Heart right ventricle (tissue), 16 donors: ENCODE results near the gene INO80D. TPM values are rescaled to one million over a fixed set of nuclear protein-coding genes. Genes with fewer than 3 reads are reported as not detected.
"Not testable (repeated sequence)": the region's sequence is repeated elsewhere in the genome, so short reads cannot be mapped to it uniquely, and the experiment has no call there.

ENCODE experiments used
- ATAC-seq, 8 donors: fragments of 200-7000 bp; cut with Tn5 transposase; one replicate each; pipeline ENCODE4 v1.9.1; 2020; ENCODE audit warnings: mild to moderate bottlenecking in 8 of 8, moderate library complexity in 8 of 8, moderate number of reproducible peaks in 1 of 8
- DNase-seq, 2 donors: peaks; one replicate each; pipeline ENCODE4 v3.0.0-alpha.2; 2020
- H3K27ac ChIP-seq, 10 donors: fragments of 200-600 bp; sonication (generic) in 2 of 10; one replicate each; pipeline versions ENCODE4 v1.5.0 to v1.8.0; 2020 to 2022; ENCODE audit warnings: mild to moderate bottlenecking in 3 of 10
- H3K27me3 ChIP-seq, 7 donors: fragments of 200-600 bp; one replicate each; pipeline ENCODE4 v1.8.0; 2021 to 2022; ENCODE audit warnings: mild to moderate bottlenecking in 2 of 7
- H3K36me3 ChIP-seq, 9 donors: fragments of 200-600 bp; sonication (generic) in 1 of 9; one replicate each; pipeline versions ENCODE4 v1.5.0 to v1.8.0; 2020 to 2022; ENCODE audit warnings: mild to moderate bottlenecking in 2 of 9
- H3K4me1 ChIP-seq, 9 donors: fragments of 200-600 bp; sonication (generic) in 1 of 9; one replicate each; pipeline versions ENCODE4 v1.5.0 to v1.8.0; 2020 to 2022; ENCODE audit warnings: mild to moderate bottlenecking in 4 of 9
- H3K4me3 ChIP-seq, 10 donors: fragments of 200-600 bp; sonication (generic) in 2 of 10; one replicate each; pipeline versions ENCODE4 v1.5.0 to v1.8.0; 2020 to 2022; ENCODE audit warnings: mild to moderate bottlenecking in 7 of 10, moderate library complexity in 2 of 10
- H3K9me3 ChIP-seq, 11 donors: fragments of 200-600 bp in 10 of 11; sonication (generic) in 2 of 11; one replicate each; pipeline versions ENCODE4 v1.5.0 to v1.8.0; 2013 to 2022; ENCODE audit warnings: mild to moderate bottlenecking in 2 of 11, control low read depth in 1 of 11, moderate library complexity in 1 of 11
- WGBS, 2 donors: extraction: QIAGEN DNeasy Blood & Tissue Kit; methylation state at CpG; one replicate each; pipeline ENCODE4 v1.1.7; 2013; ENCODE audit warnings: inconsistent platforms in 1 of 2; 5-methylcytosine and 5-hydroxymethylcytosine counted together
- intact Hi-C, 10 donors: fragments of 100-400 bp; cut with DNase I; formaldehyde crosslinking; loops; one replicate each; pipeline versions ENCODE4 v1.11.1 to v1.14.2; 2022
- polyA plus RNA-seq, 2 donors: library from polyadenylated mRNA; stranded (reverse); fragments of 200-250 nt; gene quantifications; one replicate each; pipeline ENCODE4 v1.2.3, GENCODE V29; 2013
- total RNA-seq, 10 donors: library from RNA; stranded (reverse); fragmentation: NEBNext Ultra II Directional in 3 of 10; extraction: Animal tissue kit (Norgen Biotek cat#: 25700) in 3 of 10; gene quantifications; one replicate each; pipeline versions ENCODE4 v1.2.1 to v1.2.4, GENCODE V29; 2021 to 2023
- TF ChIP-seq, protein P1 (sequence below), 9 donors: fragments of 200-600 bp; sonication (generic) in 2 of 9; IDR thresholded peaks; one replicate each; pipeline versions ENCODE4 v1.5.0 to v1.8.0; 2021 to 2022; ENCODE audit warnings: antibody characterized with exemption in 9 of 9, mild to moderate bottlenecking in 5 of 9, moderate library complexity in 1 of 9
- donor health status: Arrhythmogenic right ventricular cardiomyopathy.
- donor health status: ischemic (EF 13 %, LVEDD 7.1; RV severe dilation, severe dysfunction).
- donor health status: healthy with polysubstance abuse.
- donor health status: DM: no; HTN: yes; CAD: no.
- donor health status: DM: no; HTN: no; CAD: no.
- donor health status: ischemic (EF 25% LVEDD 6.9; RV normal size, moderate dysfunction).
- donor health status: ischemic (EF 25% LVEDD 5.7; RV mildly dilated, moderate dysfunction).
- donor health status: healthy.
- donor health status: DM: yes; HTN: yes; CAD: no.
- donor health status: Ischemic cardiomyopathy.
- donor health status: ischemic (EF 35%, LVEDD 5.7; RV mildly dilated, moderate dysfunction).
- donor health status: nonischemic (EF 11% LVEDD 7.7; RV severe dilation, severe dysfunction).
- donor health status: DM: yes; HTN: yes; CAD: no.
- donor health status: PGD.
- donor health status: ischemic (EF 29% LVEDD 5.4; RV normal size, mild dysfunction).
- donor health status: nonischemic (EF 23%, LVEDD 6.1; RV moderate dilation, normal function).

Gene INO80D
- total and polyA plus RNA-seq, 12 donors: 1.1 to 26.3 (median 15.9) TPM

DNA sequence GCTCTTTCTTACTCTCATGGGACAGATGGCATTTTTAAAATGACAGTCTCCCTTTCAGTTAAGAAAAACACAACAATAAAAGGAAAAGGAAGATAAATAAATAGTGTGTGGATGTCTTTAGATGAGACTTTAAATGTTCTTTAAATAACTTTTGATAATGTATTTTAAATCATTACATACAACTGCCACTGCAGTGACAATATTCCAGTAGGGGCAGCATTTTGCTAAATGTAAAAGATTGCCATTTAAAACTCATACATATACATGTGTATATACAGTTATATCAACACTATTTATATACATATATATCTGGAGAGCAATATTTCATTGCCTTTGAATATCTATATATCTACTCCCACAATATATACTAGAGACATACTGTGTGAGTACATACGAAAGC, 90.7 kb downstream of the INO80D start:
- Histone ChIP-seq H3K4me1 (no peaks in the 10 kb centered on the region), H3K9me3 (no peaks in the 10 kb centered on the region), H3K36me3 (peaks cover 0 to 74% (median 10%) of the 10 kb centered on the region in 9 donors), H3K27ac (no peak overlapping the region), H3K4me3 (no peak overlapping the region), H3K27me3 (no peaks in the 10 kb centered on the region)
- TF ChIP-seq, protein P1, sequence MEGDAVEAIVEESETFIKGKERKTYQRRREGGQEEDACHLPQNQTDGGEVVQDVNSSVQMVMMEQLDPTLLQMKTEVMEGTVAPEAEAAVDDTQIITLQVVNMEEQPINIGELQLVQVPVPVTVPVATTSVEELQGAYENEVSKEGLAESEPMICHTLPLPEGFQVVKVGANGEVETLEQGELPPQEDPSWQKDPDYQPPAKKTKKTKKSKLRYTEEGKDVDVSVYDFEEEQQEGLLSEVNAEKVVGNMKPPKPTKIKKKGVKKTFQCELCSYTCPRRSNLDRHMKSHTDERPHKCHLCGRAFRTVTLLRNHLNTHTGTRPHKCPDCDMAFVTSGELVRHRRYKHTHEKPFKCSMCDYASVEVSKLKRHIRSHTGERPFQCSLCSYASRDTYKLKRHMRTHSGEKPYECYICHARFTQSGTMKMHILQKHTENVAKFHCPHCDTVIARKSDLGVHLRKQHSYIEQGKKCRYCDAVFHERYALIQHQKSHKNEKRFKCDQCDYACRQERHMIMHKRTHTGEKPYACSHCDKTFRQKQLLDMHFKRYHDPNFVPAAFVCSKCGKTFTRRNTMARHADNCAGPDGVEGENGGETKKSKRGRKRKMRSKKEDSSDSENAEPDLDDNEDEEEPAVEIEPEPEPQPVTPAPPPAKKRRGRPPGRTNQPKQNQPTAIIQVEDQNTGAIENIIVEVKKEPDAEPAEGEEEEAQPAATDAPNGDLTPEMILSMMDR (IDR thresholded peaks at IDR 0.05): peak in 1 of 9 donors; percentile 9
- DNase-seq (no peak), ATAC-seq (no peak)
- intact Hi-C loops: no loop called here
- 91 to 100% methylated on average over 1 of the region's 1 CpG for WGBS, 2 donors

DNA sequence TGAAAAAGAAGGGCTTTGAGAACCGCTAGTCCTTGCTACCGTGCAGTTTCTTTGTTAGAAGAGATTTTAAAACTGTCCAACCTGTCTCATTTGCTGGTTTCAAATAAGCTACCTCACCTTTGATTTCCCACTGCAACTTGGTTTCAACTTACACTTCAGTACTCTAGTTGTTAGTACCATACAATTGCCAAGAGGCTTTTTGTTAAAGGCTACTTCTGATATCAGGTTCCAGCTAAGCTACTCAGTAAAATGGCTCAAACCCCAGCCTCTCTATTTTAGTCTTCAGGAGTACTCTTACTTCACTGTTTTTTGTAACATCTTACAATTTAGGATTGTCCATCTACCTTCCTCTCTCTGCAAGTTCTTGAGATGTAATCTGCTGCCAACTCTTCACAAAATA, 91.6 kb downstream of the INO80D start:
- intact Hi-C loops: no loop called here
- H3K9me3 ChIP-seq: no peaks in the 10 kb centered on the region
- peaks cover 0 to 65% (median 8%) of the 10 kb centered on the region in 9 donors for H3K36me3 ChIP-seq
- 90 to 94% methylated on average over 2 of the region's 2 CpGs for WGBS, 2 donors
- no peak overlapping the region for H3K27ac ChIP-seq
- DNase-seq: no peak
- H3K4me1 ChIP-seq: no peaks in the 10 kb centered on the region
- no peak for ATAC-seq
- TF ChIP-seq, protein P1 (IDR thresholded peaks at IDR 0.05): no peak
- no peak overlapping the region for H3K4me3 ChIP-seq
- no peaks in the 10 kb centered on the region for H3K27me3 ChIP-seq

DNA sequence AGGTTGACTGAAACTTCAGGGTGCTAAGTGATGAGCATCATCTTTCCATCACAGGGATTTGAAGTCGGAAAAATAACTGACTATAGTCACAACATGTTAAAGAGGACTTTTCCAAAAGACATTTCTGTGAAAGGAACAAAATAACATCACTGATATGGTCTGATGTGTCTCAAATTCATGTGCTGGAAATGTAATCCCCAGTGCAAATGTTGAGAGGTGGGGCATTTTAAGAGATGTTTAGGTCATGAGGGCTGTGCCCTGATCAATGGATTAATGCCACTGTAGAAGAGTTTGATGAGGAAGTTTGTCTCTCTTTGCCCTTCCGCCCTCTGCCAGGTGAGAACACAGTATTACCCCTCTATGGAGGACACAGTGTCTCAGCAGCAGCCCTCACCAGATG, 95.9 kb downstream of the INO80D start:
- TF ChIP-seq, protein P1 (IDR thresholded peaks at IDR 0.05): no peak
- no peaks in the 10 kb centered on the region for H3K9me3 ChIP-seq
- intact Hi-C loops: no loop called here
- no peak overlapping the region for H3K4me3 ChIP-seq
- DNase-seq: no peak
- H3K36me3 ChIP-seq: peaks cover 0 to 42% (median 0%) of the 10 kb centered on the region in 9 donors
- H3K27ac ChIP-seq: no peak overlapping the region
- no peaks in the 10 kb centered on the region for H3K27me3 ChIP-seq
- 93 to 96% methylated on average over 2 of the region's 2 CpGs for WGBS, 2 donors
- H3K4me1 ChIP-seq: no peaks in the 10 kb centered on the region
- ATAC-seq: no peak

DNA sequence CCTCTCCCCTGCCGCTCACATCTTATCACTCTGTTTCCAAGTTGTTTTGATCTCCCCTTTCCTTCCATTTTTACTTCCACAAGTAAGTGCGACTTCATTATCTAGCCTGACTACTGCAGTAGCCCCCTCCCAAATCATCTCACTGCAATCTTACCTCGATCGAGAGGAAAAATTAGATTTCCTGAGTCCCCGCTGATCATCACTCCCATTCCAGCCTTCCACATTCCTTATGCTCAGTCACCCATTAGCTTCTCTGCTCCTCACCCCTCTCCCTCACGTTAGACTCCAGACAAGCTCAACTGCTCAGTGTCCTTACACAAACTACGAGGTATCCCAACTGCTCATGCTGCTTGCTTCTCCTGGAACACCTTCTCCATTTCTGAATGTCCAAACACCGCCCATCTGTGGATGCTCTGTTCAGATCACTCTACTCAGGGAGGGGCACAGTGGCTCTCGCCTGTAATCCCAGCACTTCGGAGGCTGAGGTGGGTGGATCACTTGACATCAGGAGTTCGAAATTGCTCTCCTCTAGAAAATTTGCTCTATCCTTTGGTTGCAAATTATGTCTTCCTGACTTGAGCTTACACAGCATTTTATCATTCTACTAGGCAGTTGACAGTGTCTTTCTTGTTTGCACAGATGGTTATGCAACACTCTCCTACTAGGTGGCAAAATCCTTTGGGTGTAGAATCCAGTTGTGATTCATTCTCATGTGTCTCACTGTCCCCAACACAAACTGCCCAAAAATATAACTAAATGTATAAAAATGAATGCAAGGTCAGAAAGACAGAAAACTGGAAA, 96.5 kb downstream of the INO80D start:
- H3K27ac ChIP-seq: no peak overlapping the region
- H3K36me3 ChIP-seq: peaks cover 0 to 38% (median 0%) of the 10 kb centered on the region in 9 donors
- 85 to 89% methylated on average over 11 of the region's 11 CpGs for WGBS, 2 donors
- intact Hi-C loops: no loop called here
- no peaks in the 10 kb centered on the region for H3K4me1 ChIP-seq
- no peak overlapping the region for H3K4me3 ChIP-seq
- H3K9me3 ChIP-seq: no peaks in the 10 kb centered on the region
- DNase-seq (no peak), ATAC-seq (no peak)
- TF ChIP-seq, protein P1 (IDR thresholded peaks at IDR 0.05): no peak
- no peaks in the 10 kb centered on the region for H3K27me3 ChIP-seq

DNA sequence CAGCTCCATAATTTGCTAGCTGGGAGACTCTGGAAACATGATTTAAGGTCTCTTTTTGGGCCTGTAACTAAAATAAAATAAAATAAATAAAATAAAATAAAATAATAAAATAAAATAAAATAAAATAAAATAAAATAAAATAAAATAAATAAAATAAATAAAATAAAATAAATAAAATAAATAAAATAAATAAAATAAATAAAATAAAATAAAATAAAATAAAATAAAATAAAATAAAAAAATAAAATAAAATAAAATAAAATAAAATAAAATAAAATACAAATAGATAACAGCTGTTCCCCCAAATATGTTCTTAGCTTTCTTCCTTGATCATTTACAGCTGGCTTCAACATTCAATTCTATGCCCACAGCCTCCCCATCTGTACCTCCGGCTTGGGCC, 97.3 kb downstream of the INO80D start:
- H3K4me1 ChIP-seq, intact Hi-C loops, ATAC-seq, H3K27me3 ChIP-seq, H3K4me3 ChIP-seq, H3K27ac ChIP-seq, H3K9me3 ChIP-seq, DNase-seq: not testable (repeated sequence)
- H3K36me3 ChIP-seq: peaks cover 0 to 33% (median 0%) of the 10 kb centered on the region in 9 donors
- 100% methylated on average over 1 of the region's 1 CpG for WGBS, 2 donors
